OCI-LY1 (cell line): ENCODE measurements around the gene SLC38A8.
A peak's percentile ranks its signal among the peaks of the same experiment; 100 is the strongest.

ENCODE experiments used
- H2AFZ ChIP-seq: fragments of 200-600 bp; sonication (generic), shearing (Covaris generic); 2 replicates; pipeline ENCODE4 v1.6.0; 2014; ENCODE audit warnings: antibody characterized with exemption, mild to moderate bottlenecking, low read length
- H3F3A ChIP-seq: fragments of 200-600 bp; sonication (generic), shearing (Covaris generic); 2 replicates; pipeline ENCODE4 v1.6.0; 2014; ENCODE audit warnings: mild to moderate bottlenecking, antibody characterized with exemption, low read length, moderate library complexity; ENCODE audit not compliant: insufficient read depth
- H3K27ac ChIP-seq: fragments of 200-600 bp; sonication (generic); 2 replicates; pipeline ENCODE4 v1.5.1; 2014; ENCODE audit warnings: low read length, mixed run types, mild to moderate bottlenecking, low read depth; ENCODE audit not compliant: poor library complexity, severe bottlenecking
- H3K27me3 ChIP-seq: fragments of 200-600 bp; sonication (generic); 2 replicates; pipeline ENCODE4 v1.6.0; 2014; ENCODE audit warnings: antibody characterized with exemption, mild to moderate bottlenecking, low read length, moderate library complexity; ENCODE audit not compliant: insufficient read depth
- H3K36me3 ChIP-seq: fragments of 200-600 bp; sonication (generic); 2 replicates; pipeline ENCODE4 v1.6.1; 2014; ENCODE audit warnings: mild to moderate bottlenecking, antibody characterized with exemption, low read length, moderate library complexity, mixed read lengths; ENCODE audit not compliant: insufficient read depth
- H3K4me1 ChIP-seq: fragments of 200-600 bp; sonication (generic); 2 replicates; pipeline ENCODE4 v1.5.1; 2014; ENCODE audit warnings: mild to moderate bottlenecking, low read length, moderate library complexity; ENCODE audit not compliant: insufficient read depth, severe bottlenecking
- H3K4me2 ChIP-seq: fragments of 200-600 bp; sonication (generic), shearing (Covaris generic); 2 replicates; pipeline ENCODE4 v1.6.1; 2014; ENCODE audit warnings: low read length
- H3K4me3 ChIP-seq: fragments of 200-600 bp; sonication (generic); 2 replicates; pipeline ENCODE4 v1.5.1; 2014; ENCODE audit warnings: low read length, low read depth, mild to moderate bottlenecking, mixed read lengths; ENCODE audit not compliant: poor library complexity, severe bottlenecking
- H3K79me2 ChIP-seq: fragments of 200-600 bp; shearing (Covaris generic); 2 replicates; pipeline ENCODE4 v1.6.1; 2016; ENCODE audit warnings: mixed run types, low read length, mixed read lengths; ENCODE audit not compliant: insufficient read depth
- H3K9ac ChIP-seq: fragments of 200-600 bp; sonication (generic), shearing (Covaris generic); 2 replicates; pipeline ENCODE4 v1.6.1; 2014; ENCODE audit warnings: mild to moderate bottlenecking, low read length, mixed read lengths
- H3K9me2 ChIP-seq: fragments of 200-600 bp; sonication (generic), shearing (Covaris generic); 2 replicates; pipeline ENCODE4 v1.6.1; 2014; ENCODE audit warnings: low read depth, mild to moderate bottlenecking, low read length, mixed read lengths
- H3K9me3 ChIP-seq: fragments of 200-600 bp; shearing (Covaris generic); 2 replicates; pipeline ENCODE4 v1.6.1; 2014; ENCODE audit warnings: low read length, mixed read lengths
- H4K20me1 ChIP-seq: fragments of 200-600 bp; sonication (generic), shearing (Covaris generic); 2 replicates; pipeline ENCODE4 v1.6.0; 2016; ENCODE audit warnings: mild to moderate bottlenecking, low read length; ENCODE audit not compliant: insufficient read depth
- EZH2 ChIP-seq: fragments of 200-600 bp; sonication (generic), shearing (Covaris generic); IDR thresholded peaks from 2 replicates; pipeline ENCODE4 v1.8.0; 2017; ENCODE audit warnings: borderline replicate concordance, mixed run types, mild to moderate bottlenecking, antibody characterized with exemption, low read length, moderate library complexity, mixed read lengths
- TF ChIP-seq, protein P1 (sequence below): fragments of 200-600 bp; sonication (generic), shearing (Covaris generic); IDR thresholded peaks from 2 replicates; pipeline ENCODE4 v1.5.1; 2017; ENCODE audit warnings: mild to moderate bottlenecking, antibody characterized with exemption, low read length, moderate library complexity, mixed read lengths

SLC38A8 gene

DNA sequence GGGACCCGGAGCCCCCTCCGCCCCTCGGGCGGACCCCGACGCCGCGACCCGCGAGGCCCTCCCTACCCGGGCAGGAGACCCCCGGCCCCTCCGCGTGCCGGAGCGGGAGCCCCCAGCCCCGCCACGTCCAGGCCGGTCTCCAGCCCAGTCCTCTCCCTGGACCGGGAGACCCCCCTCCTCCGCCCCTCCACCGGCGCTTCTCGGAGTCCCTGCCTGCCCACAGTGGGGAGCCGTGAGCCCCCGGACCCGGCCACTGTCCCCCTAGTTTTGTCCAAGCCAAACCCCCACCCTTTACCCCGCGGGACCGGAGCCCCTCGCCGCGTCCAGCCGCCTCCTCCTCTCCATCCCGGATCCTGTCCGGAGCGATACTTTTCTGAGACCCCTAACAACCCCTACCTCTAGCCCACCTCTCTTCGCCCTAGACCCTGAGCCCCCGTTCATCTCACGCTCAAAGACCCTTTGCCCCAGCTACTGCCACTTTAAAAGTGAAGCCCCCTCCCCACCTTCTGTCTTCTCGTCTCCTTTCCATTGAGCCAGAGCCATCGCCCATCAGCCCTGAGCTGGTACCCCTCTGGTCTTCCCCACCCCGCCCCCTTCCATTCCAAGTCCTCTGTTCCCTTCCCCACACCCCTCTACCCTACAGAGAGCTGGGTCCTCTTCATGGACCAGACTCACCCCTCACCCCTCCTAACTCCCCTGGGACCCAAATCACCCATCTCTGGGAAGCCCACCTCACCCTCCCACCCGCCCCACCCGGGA is 73.5 kb downstream of the SLC38A8 start:
- no peak for TF ChIP-seq EZH2
- TF ChIP-seq, protein P1, sequence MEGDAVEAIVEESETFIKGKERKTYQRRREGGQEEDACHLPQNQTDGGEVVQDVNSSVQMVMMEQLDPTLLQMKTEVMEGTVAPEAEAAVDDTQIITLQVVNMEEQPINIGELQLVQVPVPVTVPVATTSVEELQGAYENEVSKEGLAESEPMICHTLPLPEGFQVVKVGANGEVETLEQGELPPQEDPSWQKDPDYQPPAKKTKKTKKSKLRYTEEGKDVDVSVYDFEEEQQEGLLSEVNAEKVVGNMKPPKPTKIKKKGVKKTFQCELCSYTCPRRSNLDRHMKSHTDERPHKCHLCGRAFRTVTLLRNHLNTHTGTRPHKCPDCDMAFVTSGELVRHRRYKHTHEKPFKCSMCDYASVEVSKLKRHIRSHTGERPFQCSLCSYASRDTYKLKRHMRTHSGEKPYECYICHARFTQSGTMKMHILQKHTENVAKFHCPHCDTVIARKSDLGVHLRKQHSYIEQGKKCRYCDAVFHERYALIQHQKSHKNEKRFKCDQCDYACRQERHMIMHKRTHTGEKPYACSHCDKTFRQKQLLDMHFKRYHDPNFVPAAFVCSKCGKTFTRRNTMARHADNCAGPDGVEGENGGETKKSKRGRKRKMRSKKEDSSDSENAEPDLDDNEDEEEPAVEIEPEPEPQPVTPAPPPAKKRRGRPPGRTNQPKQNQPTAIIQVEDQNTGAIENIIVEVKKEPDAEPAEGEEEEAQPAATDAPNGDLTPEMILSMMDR, result no peak
- no peak overlapping the region for H2AFZ ChIP-seq
- H3F3A ChIP-seq, result no peaks in the 10 kb centered on the region
- H3K4me1 ChIP-seq, result no peaks in the 10 kb centered on the region
- H3K27me3 ChIP-seq, result no peaks in the 10 kb centered on the region; the same call in 1 of the 2 replicates
- H3K9ac ChIP-seq, result no peak overlapping the region
- no peaks in the 10 kb centered on the region for H3K79me2 ChIP-seq
- H4K20me1 ChIP-seq, result no peaks in the 10 kb centered on the region
- H3K4me2 ChIP-seq, result no peak overlapping the region
- no peaks in the 10 kb centered on the region for H3K9me3 ChIP-seq
- no peak overlapping the region for H3K4me3 ChIP-seq
- H3K9me2 ChIP-seq, result no peaks in the 10 kb centered on the region
- H3K27ac ChIP-seq, result no peak overlapping the region
- H3K36me3 ChIP-seq, result no peaks in the 10 kb centered on the region

DNA sequence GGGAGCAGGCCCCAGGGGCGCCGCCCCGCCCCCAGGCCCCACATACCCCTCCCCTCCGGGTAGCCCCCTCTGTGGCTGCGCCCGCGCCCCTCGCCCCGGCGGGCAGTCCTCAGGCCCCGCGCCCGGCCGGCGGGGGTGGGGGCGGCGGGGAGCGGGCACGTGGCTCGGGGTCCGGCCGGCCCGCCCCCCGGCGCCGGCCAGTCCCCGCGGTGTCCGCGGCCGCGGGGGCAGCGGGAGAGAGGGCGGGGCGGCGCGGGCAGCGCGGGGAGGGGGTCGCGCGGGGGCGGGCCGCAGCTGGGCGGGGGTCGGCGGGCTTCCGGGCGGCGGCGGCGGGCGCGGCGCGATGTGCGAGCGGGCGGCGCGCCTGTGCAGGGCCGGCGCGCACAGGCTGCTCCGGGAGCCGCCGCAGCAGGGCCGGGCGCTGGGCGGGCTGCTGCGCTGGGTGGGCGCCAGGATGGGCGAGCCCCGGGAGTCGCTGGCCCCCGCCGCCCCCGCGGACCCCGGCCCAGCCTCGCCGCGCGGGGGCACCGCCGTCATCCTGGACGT is 74.2 kb downstream of the SLC38A8 start:
- no peaks in the 10 kb centered on the region for H3F3A ChIP-seq
- no peak overlapping the region for H3K9ac ChIP-seq
- no peak overlapping the region for H2AFZ ChIP-seq
- no peak overlapping the region for H3K4me3 ChIP-seq
- TF ChIP-seq, protein P1, result no peak
- TF ChIP-seq EZH2, result no peak
- no peaks in the 10 kb centered on the region for H3K9me2 ChIP-seq
- H4K20me1 ChIP-seq, result no peaks in the 10 kb centered on the region
- H3K9me3 ChIP-seq, result no peaks in the 10 kb centered on the region
- no peaks in the 10 kb centered on the region for H3K79me2 ChIP-seq
- no peak overlapping the region for H3K4me2 ChIP-seq
- no peak overlapping the region for H3K27ac ChIP-seq
- H3K36me3 ChIP-seq, result no peaks in the 10 kb centered on the region
- no peaks in the 10 kb centered on the region for H3K4me1 ChIP-seq
- H3K27me3 ChIP-seq, result peaks cover 1% of the 10 kb centered on the region; the same call in 1 of the 2 replicates

DNA sequence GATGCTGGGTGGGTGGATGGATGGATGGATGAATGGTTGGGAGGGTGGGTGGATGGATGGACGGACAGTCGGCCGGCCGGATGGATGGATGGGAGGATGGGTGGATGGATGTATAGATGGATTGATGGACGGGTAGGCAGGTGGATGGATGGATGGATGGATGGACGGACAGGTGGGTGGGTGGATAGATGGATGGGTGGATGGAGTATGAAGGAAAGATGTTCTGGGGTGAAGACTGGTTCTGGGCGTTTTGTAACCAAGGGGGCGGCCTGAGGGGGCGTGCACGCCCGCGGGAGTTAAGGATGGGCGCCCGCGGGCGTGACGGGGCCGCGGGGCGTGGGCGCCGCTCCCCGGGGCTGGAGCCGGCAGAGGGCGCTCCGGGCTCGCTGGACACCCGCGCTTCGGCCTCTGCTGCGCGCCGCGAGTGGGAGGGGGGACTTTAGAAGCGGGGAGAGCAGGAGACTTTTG is 74.7 kb downstream of the SLC38A8 start, which contains the start of gene NECAB2:
NECAB2 (plus strand) TSS at position 407 of the 468 bp plus-strand sequence. CDS start 405 bp downstream, outside the sequence.
- Histone ChIP-seq H3K9ac (no peak within 1 kb of the TSS), H3K9me3 (no peaks in the 10 kb centered on the region), H3K4me1 (no peaks in the 10 kb centered on the region), H3K9me2 (no peaks in the 10 kb centered on the region), H3K79me2 (no peaks in the 10 kb centered on the region), H2AFZ (no peak within 1 kb of the TSS), H3K27me3 (peaks cover 6% of the 10 kb centered on the region; the same call in 1 of the 2 replicates), H3K4me2 (no peak within 1 kb of the TSS), H3F3A (no peaks in the 10 kb centered on the region), H3K27ac (no peak within 1 kb of the TSS), H3K4me3 (no peak within 1 kb of the TSS), H3K36me3 (no peaks in the 10 kb centered on the region), H4K20me1 (no peaks in the 10 kb centered on the region)
- TF ChIP-seq, protein P1, result peak; percentile 62
- no peak for TF ChIP-seq EZH2
